ENCODE results near the gene CASP1.

GRCh38 chr11:104992781-104993180, 42.2 kb downstream of the CASP1 start:
- TF ChIP-seq, protein P1, sequence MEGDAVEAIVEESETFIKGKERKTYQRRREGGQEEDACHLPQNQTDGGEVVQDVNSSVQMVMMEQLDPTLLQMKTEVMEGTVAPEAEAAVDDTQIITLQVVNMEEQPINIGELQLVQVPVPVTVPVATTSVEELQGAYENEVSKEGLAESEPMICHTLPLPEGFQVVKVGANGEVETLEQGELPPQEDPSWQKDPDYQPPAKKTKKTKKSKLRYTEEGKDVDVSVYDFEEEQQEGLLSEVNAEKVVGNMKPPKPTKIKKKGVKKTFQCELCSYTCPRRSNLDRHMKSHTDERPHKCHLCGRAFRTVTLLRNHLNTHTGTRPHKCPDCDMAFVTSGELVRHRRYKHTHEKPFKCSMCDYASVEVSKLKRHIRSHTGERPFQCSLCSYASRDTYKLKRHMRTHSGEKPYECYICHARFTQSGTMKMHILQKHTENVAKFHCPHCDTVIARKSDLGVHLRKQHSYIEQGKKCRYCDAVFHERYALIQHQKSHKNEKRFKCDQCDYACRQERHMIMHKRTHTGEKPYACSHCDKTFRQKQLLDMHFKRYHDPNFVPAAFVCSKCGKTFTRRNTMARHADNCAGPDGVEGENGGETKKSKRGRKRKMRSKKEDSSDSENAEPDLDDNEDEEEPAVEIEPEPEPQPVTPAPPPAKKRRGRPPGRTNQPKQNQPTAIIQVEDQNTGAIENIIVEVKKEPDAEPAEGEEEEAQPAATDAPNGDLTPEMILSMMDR (optimal IDR thresholded peaks at IDR 0.05 in 1 of 3, IDR thresholded peaks at IDR 0.05 in 1 of 3, conservative IDR thresholded peaks at IDR 0.05 in 1 of 3; ENCODE audit: extremely low read depth in 1 of 3, insufficient read depth in 2 of 3, low read length in 3 of 3) = no peak
- TF ChIP-seq EZH2 (IDR thresholded peaks at IDR 0.05; ENCODE audit: low read length) = no peak

Data from keratinocyte (primary cell).